IPS-18a (cell line): ENCODE measurements around the gene ATF5.
"Not testable (repeated sequence)": the region's sequence is repeated elsewhere in the genome, so short reads cannot be mapped to it uniquely, and the experiment has no call there.

Experiments
- H3K27ac ChIP-seq: one replicate; pipeline ENCODE4 v1.5.1; 2013; ENCODE audit warnings: low read length
- H3K27me3 ChIP-seq: one replicate; pipeline ENCODE4 v1.6.1; 2013; ENCODE audit warnings: mild to moderate bottlenecking, low read length; ENCODE audit not compliant: control insufficient read depth, insufficient read depth
- H3K36me3 ChIP-seq: one replicate; pipeline ENCODE4 v1.6.1; 2013; ENCODE audit warnings: low read depth, low read length; ENCODE audit not compliant: control insufficient read depth
- H3K4me1 ChIP-seq: one replicate; pipeline ENCODE4 v1.6.1; 2013; ENCODE audit warnings: low read depth, low read length; ENCODE audit not compliant: control insufficient read depth
- H3K4me3 ChIP-seq: one replicate; pipeline ENCODE4 v1.5.1; 2013; ENCODE audit warnings: low read length
- H3K9ac ChIP-seq: one replicate; pipeline ENCODE4 v1.6.1; 2013; ENCODE audit warnings: mild to moderate bottlenecking, low read length, moderate library complexity
- H3K9me3 ChIP-seq: one replicate; pipeline ENCODE4 v1.6.1; 2013; ENCODE audit warnings: low read depth, low read length; ENCODE audit not compliant: control insufficient read depth

The ATF5 gene

DNA sequence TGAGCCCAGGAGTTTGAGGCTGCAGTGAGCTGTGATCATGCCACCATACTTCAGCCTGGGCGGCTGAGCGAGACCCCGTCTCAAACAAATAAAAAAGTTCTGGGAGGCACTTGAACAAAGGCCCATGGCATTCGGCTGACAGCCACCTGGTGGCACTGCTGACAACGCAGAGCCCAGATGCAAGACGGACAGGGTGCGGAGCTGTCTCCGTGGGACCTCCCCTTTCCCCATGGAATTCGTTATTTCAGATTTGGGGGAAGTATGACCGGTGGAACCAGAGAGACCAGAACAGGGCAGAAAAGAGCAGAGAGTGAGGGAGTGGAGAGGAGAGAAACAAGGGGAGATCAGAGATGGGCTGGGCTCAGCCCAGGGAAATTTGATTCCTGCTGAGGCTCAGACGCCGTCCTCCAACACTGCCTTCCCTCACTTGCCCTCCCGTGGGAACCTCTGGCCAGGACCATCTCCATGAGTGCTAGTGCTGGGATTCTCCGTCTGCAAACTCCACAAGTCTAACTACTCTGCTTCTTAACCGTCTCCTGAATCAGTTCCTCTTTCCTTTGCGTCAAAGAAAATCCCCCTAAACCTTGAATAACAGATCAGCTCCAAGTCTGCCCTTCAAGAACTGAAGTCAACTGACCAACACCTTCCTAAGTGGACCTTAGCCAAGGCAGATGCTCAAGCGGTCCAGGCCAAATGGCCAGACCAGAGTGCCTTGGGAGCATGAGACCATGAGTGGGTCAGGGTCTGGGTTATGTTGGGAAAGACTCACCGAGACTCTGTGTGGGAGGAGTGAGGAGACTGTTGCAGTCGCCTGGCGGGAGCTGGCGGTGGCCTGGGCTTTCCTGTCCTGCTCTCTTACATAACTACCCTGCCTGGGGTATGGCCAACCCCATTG is 11.9 kb upstream of the ATF5 start:
- Histone ChIP-seq H3K4me1 (no peaks in the 10 kb centered on the region), H3K9me3 (no peaks in the 10 kb centered on the region), H3K27me3 (no peaks in the 10 kb centered on the region), H3K4me3 (no peak overlapping the region), H3K9ac (no peak overlapping the region), H3K36me3 (peaks cover 36% of the 10 kb centered on the region), H3K27ac (no peak overlapping the region)

DNA sequence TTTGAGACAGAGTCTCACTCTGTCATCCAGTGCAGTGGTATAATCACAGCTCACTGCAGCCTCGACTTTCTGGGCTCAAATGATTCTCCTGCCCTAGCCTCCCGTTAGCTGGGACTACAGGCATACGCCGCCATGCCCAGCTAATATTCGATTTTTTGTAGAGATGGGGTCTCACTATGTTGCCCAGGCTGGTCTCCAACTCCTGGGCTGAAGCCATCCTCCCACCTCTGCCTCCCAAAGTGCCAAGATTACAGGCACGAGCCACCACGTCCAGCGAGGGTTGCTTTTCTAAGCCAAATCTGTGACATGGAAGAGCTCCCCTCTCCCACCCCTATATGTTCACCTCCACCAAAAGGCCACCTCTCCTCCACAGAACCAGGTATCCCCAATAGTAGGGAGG is 10.9 kb upstream of the ATF5 start:
- no peaks in the 10 kb centered on the region for H3K27me3 ChIP-seq
- H3K9me3 ChIP-seq = no peaks in the 10 kb centered on the region
- no peak overlapping the region for H3K4me3 ChIP-seq
- peaks cover 28% of the 10 kb centered on the region for H3K36me3 ChIP-seq
- no peaks in the 10 kb centered on the region for H3K4me1 ChIP-seq
- no peak overlapping the region for H3K9ac ChIP-seq
- no peak overlapping the region for H3K27ac ChIP-seq

- Histone ChIP-seq H3K36me3 (peaks cover 32% of the 10 kb centered on the region), H3K27ac (no peak overlapping the region), H3K27me3 (no peaks in the 10 kb centered on the region), H3K4me1 (no peaks in the 10 kb centered on the region), H3K9ac (no peak overlapping the region), H3K4me3 (no peak overlapping the region), H3K9me3 (no peaks in the 10 kb centered on the region)
These were observed 8.2 kb upstream of the ATF5 start for GRCh38 chr19:49920624-49921363.

- no peak overlapping the region for H3K9ac ChIP-seq
- no peaks in the 10 kb centered on the region for H3K4me1 ChIP-seq
- H3K36me3 ChIP-seq = peaks cover 40% of the 10 kb centered on the region
- no peak overlapping the region for H3K4me3 ChIP-seq
- H3K27me3 ChIP-seq = no peaks in the 10 kb centered on the region
- H3K27ac ChIP-seq = no peak overlapping the region
- H3K9me3 ChIP-seq = no peaks in the 10 kb centered on the region
These were observed 6.9 kb upstream of the ATF5 start for GRCh38 chr19:49921871-49922795.

GRCh38 chr19:49923055-49924003 is 5.7 kb upstream of the ATF5 start:
- Histone ChIP-seq H3K4me1 (peaks cover 6% of the 10 kb centered on the region), H3K9ac (no peak overlapping the region), H3K36me3 (peaks cover 43% of the 10 kb centered on the region), H3K27me3 (no peaks in the 10 kb centered on the region), H3K4me3 (no peak overlapping the region), H3K27ac (no peak overlapping the region), H3K9me3 (no peaks in the 10 kb centered on the region)

DNA sequence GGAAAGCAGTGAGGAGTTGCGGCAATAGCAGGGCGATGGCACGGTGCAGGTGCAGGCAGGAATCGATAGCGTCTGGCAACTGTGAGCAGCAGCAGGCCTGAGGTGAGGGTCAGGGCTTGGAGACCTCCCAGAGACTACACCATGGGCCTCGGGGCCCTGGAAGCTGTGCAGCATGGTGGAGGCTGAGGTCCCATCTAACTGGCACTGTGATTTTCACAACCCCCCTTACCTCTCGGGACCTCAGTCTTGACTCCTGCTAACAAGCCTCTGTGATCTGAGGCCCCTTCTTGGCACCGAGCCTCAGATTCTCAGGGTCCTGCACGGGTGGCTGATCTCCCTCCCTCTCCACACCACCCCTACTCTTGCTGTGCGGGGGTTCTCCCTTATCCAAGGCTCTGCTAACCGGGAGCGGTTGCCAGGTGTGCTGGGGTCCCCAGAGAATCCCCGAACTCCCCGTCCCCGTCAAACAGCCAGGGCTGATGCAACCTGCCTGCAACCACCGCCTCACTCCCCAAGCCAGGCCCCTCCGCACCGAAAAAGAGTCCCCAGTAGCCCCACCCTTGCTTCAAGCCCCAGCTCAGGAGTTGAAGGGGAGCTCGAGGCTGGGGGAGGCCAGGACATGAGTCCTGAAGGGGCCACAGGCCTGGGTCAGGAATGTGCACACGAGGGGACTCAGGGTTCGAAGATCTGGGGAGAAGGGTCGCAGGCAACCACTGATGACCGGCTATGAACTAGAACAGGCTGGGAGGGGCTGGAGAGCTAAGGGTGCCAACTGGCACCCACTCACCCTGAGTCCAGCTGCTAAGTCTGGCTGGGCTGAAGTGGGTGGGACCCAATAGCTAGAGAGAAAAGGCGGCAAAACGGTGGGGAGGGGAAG is 4.8 kb upstream of the ATF5 start:
- no peak overlapping the region for H3K27ac ChIP-seq
- peaks cover 6% of the 10 kb centered on the region for H3K4me1 ChIP-seq
- H3K27me3 ChIP-seq = no peaks in the 10 kb centered on the region
- no peak overlapping the region for H3K4me3 ChIP-seq
- H3K9ac ChIP-seq = no peak overlapping the region
- H3K9me3 ChIP-seq = no peaks in the 10 kb centered on the region
- peaks cover 41% of the 10 kb centered on the region for H3K36me3 ChIP-seq

- H3K9me3 ChIP-seq, H3K27me3 ChIP-seq, H3K27ac ChIP-seq, H3K9ac ChIP-seq, H3K4me1 ChIP-seq, H3K4me3 ChIP-seq: not testable (repeated sequence)
- peaks cover 38% of the 10 kb centered on the region for H3K36me3 ChIP-seq
These were observed 4.2 kb upstream of the ATF5 start for GRCh38 chr19:49924881-49925210.

DNA sequence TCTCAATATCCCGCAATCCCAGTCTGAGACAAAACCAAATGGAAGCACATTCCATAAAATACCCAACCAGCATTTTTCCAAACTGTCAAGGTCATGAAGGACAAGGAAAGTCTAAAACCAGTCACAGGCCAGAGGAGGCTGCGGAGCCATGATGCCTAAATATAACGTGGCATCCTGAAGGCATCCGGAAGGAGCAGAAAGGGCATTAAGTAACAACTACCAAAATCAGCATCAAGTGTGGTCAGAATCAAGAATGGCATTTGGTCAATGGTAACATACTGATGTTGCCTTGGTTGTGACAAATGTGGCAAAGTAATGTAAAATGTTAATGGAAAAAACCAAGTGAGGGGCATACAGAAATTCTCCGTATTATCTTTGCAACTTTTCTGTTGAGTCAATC is 3.5 kb upstream of the ATF5 start:
- Histone ChIP-seq H3K9ac (no peak overlapping the region), H3K27me3 (no peaks in the 10 kb centered on the region), H3K9me3 (no peaks in the 10 kb centered on the region), H3K4me3 (no peak overlapping the region), H3K36me3 (peaks cover 38% of the 10 kb centered on the region), H3K4me1 (peaks cover 6% of the 10 kb centered on the region), H3K27ac (no peak overlapping the region)

GRCh38 chr19:49926515-49926914 is 2.5 kb upstream of the ATF5 start:
- Histone ChIP-seq H3K4me3 (no peak overlapping the region), H3K27me3 (no peaks in the 10 kb centered on the region), H3K36me3 (peaks cover 38% of the 10 kb centered on the region), H3K27ac (no peak overlapping the region), H3K9me3 (no peaks in the 10 kb centered on the region), H3K9ac (no peak overlapping the region), H3K4me1 (peaks cover 6% of the 10 kb centered on the region)
